RPMI8226 (cell line): ENCODE data around the gene RRP12.

Experiments used
- DNase-seq: peaks from one replicate; pipeline ENCODE4 v3.0.0-alpha.2; 2015

Gene RRP12

DNA sequence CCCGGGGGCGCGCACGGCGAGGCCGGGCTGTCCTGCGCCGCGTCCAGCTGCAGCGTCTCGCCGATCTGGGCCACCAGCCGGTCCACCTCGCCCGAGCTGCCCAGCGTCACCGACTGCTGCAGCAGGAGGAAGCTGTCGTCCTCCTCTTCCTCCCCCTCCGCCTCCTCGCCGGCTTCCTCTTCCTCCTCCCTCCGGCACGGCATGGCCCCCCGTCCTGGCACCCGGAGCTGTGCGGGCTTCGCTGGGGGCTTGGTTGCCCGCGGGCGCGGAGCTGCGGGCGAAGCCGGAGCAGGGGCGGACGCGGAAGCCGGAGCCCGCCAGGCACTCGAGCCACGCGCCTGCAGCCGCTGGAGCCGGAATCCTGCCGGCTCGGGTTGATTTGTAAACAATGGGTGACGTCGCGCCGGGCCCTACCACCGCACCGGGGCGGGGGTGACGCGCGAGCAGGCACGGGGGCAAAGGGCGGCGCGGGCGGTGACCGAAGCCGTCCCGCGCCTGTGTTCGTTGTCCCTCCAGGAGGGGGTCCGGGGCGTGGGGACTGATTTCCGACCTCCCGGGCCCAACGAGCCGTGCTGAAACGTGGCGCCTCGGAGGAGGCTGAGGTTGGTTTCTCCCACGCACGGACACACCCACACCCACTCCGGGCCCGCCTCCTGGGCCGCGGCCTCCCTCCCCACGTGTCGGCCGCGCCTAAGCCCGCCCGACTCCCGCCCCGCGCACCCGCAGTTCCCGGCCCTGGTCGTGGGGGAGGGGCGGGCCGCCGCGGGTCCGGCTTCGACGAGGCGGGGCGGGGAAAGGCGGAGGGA lies 66.6 kb downstream of the RRP12 start, which contains the start of gene FRAT2:
FRAT2 (minus strand) TSS at position 360 of the 806 bp plus-strand sequence; CDS start at position 203, 157 bp downstream.
- DNase-seq, result peak; percentile 87

- DNase-seq, result peak; percentile 61
These were observed 67.4 kb downstream of the RRP12 start for GRCh38 chr10:97333601-97334369.

DNA sequence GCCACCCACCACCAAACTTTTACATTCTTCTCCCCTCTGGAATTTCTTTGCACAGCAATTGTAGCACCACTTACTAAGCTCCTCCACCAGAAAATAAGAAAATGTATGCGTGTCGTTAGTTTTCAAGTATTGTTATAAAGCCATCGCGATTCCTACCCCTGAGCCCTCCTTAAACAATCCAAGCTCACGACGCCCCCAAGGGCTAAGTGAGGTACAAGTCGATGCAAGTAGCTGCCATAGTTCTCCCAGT lies 67.9 kb downstream of the RRP12 start:
- DNase-seq, result peak; percentile 10

- peak; percentile 15 for DNase-seq
These were observed 68.4 kb downstream of the RRP12 start for GRCh38 chr10:97332591-97333350.

DNA sequence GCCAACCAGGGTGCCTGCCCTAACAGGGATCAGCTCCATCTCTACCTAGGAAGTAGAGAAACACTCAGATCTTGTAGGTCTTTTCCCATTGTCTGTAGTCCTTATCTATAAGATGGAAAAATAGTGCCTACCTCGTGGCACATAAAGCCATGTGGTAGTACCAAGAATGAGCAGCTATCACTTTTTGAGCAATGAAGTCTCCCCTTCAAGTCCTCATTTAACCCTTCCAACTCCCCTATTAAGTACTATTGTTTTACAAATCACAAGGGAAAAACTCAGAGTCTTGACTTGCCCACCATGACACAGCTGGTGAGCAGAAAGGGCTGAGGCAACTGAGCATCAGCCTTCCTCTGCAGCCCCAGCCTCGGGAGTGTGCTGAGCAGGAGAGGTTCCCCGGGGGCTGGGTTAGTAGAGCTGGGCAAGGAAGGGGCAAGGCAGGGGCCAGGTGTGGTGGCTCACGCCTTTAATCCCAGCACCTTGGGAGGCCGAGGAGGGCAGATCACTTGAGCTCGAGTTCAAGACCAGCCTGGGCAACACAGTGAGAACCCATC lies 69.9 kb downstream of the RRP12 start:
- no peak for DNase-seq

DNA sequence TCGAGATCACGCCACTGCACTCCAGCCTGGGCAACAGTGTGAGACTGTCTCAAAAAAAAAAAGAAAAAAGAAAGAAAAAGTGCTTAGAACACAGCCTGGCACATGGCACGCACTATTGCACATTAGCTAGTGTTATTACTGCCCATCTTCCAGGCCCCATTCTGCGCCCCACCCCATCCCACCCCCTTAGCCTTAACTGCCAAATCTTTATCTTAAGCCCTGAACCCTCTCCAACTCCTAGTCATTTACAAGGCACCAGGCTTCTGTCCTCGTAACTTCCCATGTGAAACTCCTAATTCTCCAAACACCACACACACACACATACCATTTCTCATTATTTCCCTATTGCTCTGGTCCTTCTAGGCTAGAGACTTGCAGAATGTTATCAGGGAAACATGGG lies 71.4 kb downstream of the RRP12 start:
- no peak for DNase-seq

- peak; percentile 9 for DNase-seq
These were observed 72.3 kb downstream of the RRP12 start for GRCh38 chr10:97328646-97329453.

DNA sequence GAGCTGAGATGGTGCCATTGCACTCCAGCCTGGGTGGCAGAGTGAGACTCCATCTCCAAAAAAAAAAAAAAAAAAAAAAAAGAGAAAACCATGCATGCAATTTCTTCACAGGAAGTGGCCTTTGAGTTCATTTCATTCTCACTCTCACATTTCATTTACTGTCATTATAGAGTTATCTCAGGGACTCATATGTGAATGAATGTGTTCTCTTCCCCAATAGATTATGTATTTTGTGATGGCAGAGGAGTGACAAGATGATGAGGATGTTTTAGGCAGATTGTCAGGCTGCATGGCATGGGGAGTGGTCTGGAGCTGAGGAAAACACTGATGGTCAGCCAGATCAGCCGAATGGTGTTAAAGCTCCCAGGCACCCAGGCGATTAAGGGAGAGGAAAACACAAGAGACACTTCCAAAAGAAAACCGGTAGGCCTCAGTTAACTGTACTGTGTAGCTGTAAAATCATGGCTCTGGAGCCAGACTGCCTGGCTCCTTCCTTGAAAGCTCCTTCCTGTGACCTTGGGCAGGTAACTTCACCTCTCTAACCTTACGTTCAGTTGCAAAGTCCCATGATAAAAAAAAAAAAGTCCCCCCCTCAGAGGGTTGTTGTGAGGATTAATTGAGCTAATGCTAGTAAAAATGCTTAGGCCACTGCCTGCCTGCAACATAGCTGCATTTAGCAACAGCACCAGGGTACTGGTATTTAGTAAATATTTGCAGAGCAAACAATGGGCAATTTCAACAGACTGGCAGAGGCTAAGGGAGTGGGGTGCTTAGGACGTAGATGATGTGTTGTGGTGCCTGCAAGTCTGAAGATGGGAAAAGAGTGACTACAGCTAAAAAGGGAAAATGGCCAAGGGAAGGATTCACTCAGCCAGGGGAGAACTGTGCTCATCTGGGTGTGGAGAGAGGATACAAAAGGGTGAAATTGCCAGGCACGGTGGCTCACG lies 73.5 kb downstream of the RRP12 start:
- DNase-seq, result no peak

DNA sequence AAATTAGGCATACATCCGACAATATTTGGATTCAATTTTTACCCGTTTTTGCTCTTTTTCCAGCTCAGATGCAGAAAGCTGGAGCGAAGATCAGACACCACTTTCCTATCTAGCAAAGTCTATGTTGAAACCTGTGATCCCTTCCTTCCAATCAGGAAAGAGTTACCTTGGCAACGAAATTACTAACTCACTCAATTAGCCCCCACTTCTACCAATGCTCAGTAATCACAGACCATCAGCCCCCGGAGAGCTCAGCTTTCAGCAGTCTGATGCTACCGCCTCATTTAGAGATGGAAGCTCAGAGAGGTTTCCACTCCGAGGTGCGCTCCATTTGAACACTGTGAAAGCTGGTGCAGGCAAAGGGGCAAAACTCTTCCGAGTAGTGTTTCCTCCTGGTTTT lies 75.4 kb downstream of the RRP12 start:
- no peak for DNase-seq

GRCh38 chr10:97323501-97323900 lies 77.6 kb downstream of the RRP12 start:
- DNase-seq, result no peak

- no peak for DNase-seq
These were observed 79.3 kb downstream of the RRP12 start for GRCh38 chr10:97321804-97322190.

GRCh38 chr10:97321032-97321803 lies 79.9 kb downstream of the RRP12 start:
- no peak for DNase-seq

DNA sequence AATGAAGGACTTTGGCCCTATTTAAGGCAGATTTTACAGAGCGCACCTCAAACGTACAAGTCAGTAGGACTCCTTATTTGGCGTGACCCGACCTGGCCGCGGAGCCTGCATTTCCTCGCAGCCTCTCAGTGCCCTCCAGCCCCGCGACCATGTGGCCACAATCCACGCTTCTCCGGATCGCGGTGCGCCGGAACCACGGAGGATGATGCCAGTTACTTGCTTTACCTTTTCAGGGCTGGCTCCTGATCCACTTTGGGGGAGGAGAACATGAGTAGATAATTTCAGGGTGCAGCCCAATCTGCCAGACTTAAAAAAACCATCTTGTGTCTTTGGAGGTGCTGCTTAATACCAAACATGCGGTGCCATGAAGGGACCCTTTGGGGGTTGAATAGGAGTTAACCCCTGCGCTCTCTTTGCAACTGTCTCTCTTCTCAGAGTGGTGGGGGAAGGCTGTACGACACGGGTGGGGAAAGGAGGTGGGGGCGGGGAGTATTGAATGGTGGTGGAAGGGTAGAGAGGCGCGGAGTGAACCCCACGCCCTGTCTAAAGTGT lies 80.6 kb downstream of the RRP12 start:
- no peak for DNase-seq

GRCh38 chr10:97319671-97320479 lies 81.3 kb downstream of the RRP12 start:
- peak; percentile 75 for DNase-seq

DNA sequence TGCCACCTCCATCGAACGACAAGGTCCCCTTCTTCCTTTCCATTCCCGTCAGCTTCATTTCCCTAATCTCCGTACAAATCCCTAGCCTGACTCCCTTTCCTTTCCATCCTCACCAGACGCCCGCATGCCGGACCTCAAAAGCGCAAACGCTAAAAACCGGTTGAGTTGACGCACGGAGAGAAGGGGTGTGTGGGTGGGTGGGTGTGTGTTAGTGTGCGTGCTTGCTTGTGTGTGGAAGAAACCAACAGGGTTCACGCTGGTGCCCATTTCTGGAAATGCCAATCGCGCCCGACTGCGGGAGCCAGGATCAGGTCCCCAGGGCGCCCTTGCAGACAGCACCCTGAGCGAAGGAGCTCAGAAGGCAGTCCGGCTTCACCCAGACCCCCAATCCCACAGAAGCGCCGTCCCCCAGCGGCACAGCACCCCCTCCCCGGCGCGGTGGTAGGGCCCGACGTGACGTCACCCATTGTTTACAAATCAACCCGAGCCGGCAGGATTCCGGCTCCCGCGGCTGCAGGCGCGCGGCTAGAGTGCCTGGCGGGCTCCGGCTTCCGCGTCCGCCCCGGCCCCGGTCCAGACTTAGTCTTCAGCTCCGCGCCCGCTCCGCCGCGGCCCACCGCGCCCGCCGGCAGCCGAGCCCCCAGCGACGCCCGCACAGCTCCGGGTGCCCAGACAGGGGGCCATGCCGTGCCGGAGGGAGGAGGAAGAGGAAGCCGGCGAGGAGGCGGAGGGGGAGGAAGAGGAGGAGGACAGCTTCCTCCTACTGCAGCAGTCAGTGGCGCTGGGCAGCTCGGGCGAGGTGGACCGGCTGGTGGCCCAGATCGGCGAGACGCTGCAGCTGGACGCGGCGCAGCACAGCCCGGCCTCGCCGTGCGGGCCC lies 82.1 kb downstream of the RRP12 start, which contains the start of gene FRAT1:
FRAT1 (plus strand) TSS at position 500 of the 880 bp plus-strand sequence; CDS start at position 683, 183 bp downstream.
- peak; percentile 84 for DNase-seq

DNA sequence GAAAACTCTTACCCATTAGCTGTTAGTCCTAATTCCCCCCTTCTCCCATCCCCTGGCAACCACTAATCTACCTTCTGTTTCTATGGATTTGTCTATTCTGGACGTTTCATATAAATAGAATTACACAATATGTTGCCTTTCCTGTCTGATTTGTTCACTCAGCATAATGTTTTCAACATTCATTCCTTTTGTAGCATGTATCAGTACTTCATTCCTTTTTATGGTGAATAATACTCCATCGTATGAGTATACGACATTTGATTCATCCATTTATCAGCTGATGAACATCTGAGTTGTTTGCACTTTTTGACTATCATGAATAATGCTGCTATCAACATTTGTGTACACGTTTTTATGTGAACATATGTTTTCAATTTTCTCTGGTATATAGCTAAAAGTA lies 86.5 kb downstream of the RRP12 start:
- DNase-seq, result no peak

- DNase-seq, result peak; percentile 27
These were observed 88.2 kb downstream of the RRP12 start for GRCh38 chr10:97312897-97313296.

- no peak for DNase-seq
These were observed 90.0 kb downstream of the RRP12 start for GRCh38 chr10:97311111-97311626.
